ENCODE results near the gene TMEM115. TPM values are rescaled to one million over a fixed set of nuclear protein-coding genes. Genes with fewer than 3 reads are reported as not detected.

TMEM115 gene
- total and polyA plus RNA-seq, 2 of the 4 experiments (the other 2 are of a cell fraction), result 35.3 to 47.3 TPM

GRCh38 chr3:50389414-50389767 lies 30.1 kb upstream of the TMEM115 start:
- Histone ChIP-seq H4K20me1 (ENCODE audit: insufficient read depth, low read length) (no peaks in the 10 kb centered on the region), H3K27ac (ENCODE audit: insufficient read depth, low read length) (no peak overlapping the region), H2BK20ac (ENCODE audit: low read depth, low read length) (no peak overlapping the region), H3K79me1 (ENCODE audit: low read depth in 1 of 2, low read length in 2 of 2) (no peaks in the 10 kb centered on the region), H2AK9ac (replicated peaks; ENCODE audit: low read depth, low read length, poor library complexity) (no peak overlapping the region), H2BK5ac (ENCODE audit: low read depth, low read length, poor library complexity, severe bottlenecking) (no peak overlapping the region), H3K9me1 (ENCODE audit: insufficient read depth, low read length) (no peaks in the 10 kb centered on the region), H3K4me3 (ENCODE audit: insufficient read depth, low read depth, low read length) (no peak overlapping the region), H3K4ac (ENCODE audit: low read depth, low read length) (no peak overlapping the region), H2AFZ (replicated peaks; ENCODE audit: low read length, poor library complexity) (no peak overlapping the region), H3K56ac (ENCODE audit: extremely low read depth, insufficient read depth, low read length) (no peak overlapping the region), H3K4me2 (ENCODE audit: low read depth, low read length) (no peak overlapping the region), H3K4me1 (ENCODE audit: control insufficient read depth, insufficient read depth, low read length) (no peaks in the 10 kb centered on the region), H2AK5ac (ENCODE audit: low read depth, low read length) (no peak overlapping the region), H3K23ac (ENCODE audit: low read depth, low read length) (no peak overlapping the region), H4K8ac (ENCODE audit: low read depth in 2 of 2, low read length in 2 of 2) (no peak overlapping the region), H3K9me3 (ENCODE audit: control insufficient read depth, insufficient read depth, low read length) (no peaks in the 10 kb centered on the region), H3K27me3 (ENCODE audit: control insufficient read depth, insufficient read depth, low read length) (peaks cover 66% of the 10 kb centered on the region), H3K36me3 (ENCODE audit: control insufficient read depth, insufficient read depth, low read length) (no peaks in the 10 kb centered on the region), H3K18ac (ENCODE audit: low read depth, low read length) (no peak overlapping the region), H2BK15ac (ENCODE audit: low read depth, low read length) (no peak overlapping the region), H3K14ac (replicated peaks; ENCODE audit: low read depth, low read length) (no peak overlapping the region), H2BK120ac (ENCODE audit: low read depth, low read length) (no peak overlapping the region), H3K9ac (ENCODE audit: low read depth, low read length) (no peak overlapping the region), H4K5ac (ENCODE audit: low read depth, low read length) (no peak overlapping the region), H4K91ac (ENCODE audit: insufficient read depth, low read depth, low read length) (no peak overlapping the region)
- BruUV-seq (replicated peaks), result no TSS peak
- DNase-seq (no peak), ATAC-seq (ENCODE audit: low read depth) (no peak)
- 50% methylated on average over 1 of the region's 6 CpGs; no CpG with 5 or more reads in 1 of the 2 experiments for WGBS, 2 experiments (ENCODE audit: extremely low coverage in 2 of 2, insufficient read length in 1 of 2)
- ChIA-PET POLR2A (ENCODE audit: unreplicated experiment) (no interaction called here), CTCF (no interaction called here)
- dilution Hi-C loops (cut with HindIII; ENCODE audit: low sequenced_read_pairs, unreplicated experiment) (no loop called here), intact Hi-C loops (cut with micrococcal nuclease) (no loop called here), in situ Hi-C loops (cut with MboI; ENCODE audit: low sequenced_read_pairs) (no loop called here)
- no peak for TF ChIP-seq FOS (IDR thresholded peaks at IDR 0.05; ENCODE audit: low read depth, low read length)
- no peak for TF ChIP-seq ELK1 (IDR thresholded peaks at IDR 0.05; ENCODE audit: borderline replicate concordance, low read depth, low read length)
- no peak for TF ChIP-seq POLR2A (IDR thresholded peaks at IDR 0.05; ENCODE audit: low read depth, low read length)
- TF ChIP-seq BHLHE40 (IDR thresholded peaks at IDR 0.05; ENCODE audit: low read depth, low read length), result no peak
- TF ChIP-seq RAD21 (IDR thresholded peaks at IDR 0.05; ENCODE audit: low read length), result no peak
- no peak for TF ChIP-seq CTCF (conservative IDR thresholded peaks at IDR 0.05; ENCODE audit: low read depth, low read length)
- no peak for TF ChIP-seq SMC3 (IDR thresholded peaks at IDR 0.05; ENCODE audit: low read depth, low read length)
- TF ChIP-seq RFX5 (IDR thresholded peaks at IDR 0.05; ENCODE audit: low read depth, low read length), result no peak
- no peak for TF ChIP-seq MAZ (IDR thresholded peaks at IDR 0.05; ENCODE audit: borderline replicate concordance, low read depth, low read length)
- TF ChIP-seq, protein P1, sequence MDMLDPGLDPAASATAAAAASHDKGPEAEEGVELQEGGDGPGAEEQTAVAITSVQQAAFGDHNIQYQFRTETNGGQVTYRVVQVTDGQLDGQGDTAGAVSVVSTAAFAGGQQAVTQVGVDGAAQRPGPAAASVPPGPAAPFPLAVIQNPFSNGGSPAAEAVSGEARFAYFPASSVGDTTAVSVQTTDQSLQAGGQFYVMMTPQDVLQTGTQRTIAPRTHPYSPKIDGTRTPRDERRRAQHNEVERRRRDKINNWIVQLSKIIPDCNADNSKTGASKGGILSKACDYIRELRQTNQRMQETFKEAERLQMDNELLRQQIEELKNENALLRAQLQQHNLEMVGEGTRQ (IDR thresholded peaks at IDR 0.05; ENCODE audit: low read depth, low read length), result no peak
- no peak for TF ChIP-seq MXI1 (IDR thresholded peaks at IDR 0.05; ENCODE audit: borderline replicate concordance, low read depth, low read length)
- TF ChIP-seq NFE2L2 (IDR thresholded peaks at IDR 0.05; ENCODE audit: low read depth, low read length), result no peak
- no peak for TF ChIP-seq CEBPB (IDR thresholded peaks at IDR 0.05; ENCODE audit: low read depth, low read length)
